Transverse colon (tissue), 4 donors: ENCODE results near the gene ADK. TPM values are rescaled to one million over a fixed set of nuclear protein-coding genes. Genes with fewer than 3 reads are reported as not detected.

Experiments
- DNase-seq: peaks from one replicate; pipeline ENCODE4 v3.0.0-alpha.2; 2019
- H3K27ac ChIP-seq, 4 donors: fragments of 200-600 bp; sonication (generic); 2 replicates each; pipeline ENCODE4 v1.5.1; 2016 to 2018; ENCODE audit warnings: inconsistent platforms in 4 of 4
- H3K27me3 ChIP-seq: fragments of 200-600 bp; sonication (generic); 2 replicates; pipeline ENCODE4 v1.5.1; 2017; ENCODE audit warnings: inconsistent platforms
- H3K36me3 ChIP-seq, 4 donors: fragments of 200-600 bp; sonication (generic); 2 replicates each; pipeline ENCODE4 v1.5.1; 2017 to 2019; ENCODE audit warnings: inconsistent platforms in 4 of 4
- H3K4me1 ChIP-seq, 4 donors: fragments of 200-600 bp; sonication (generic); 2 replicates each; pipeline ENCODE4 v1.5.1; 2017 to 2020; ENCODE audit warnings: inconsistent platforms in 4 of 4
- H3K4me3 ChIP-seq, 4 donors: fragments of 200-600 bp; sonication (generic); 1 replicate in 1 of 4; 2 replicates in 3 of 4; pipeline versions ENCODE4 v1.5.1 to v1.6.1; 2017 to 2019; ENCODE audit warnings: inconsistent platforms in 4 of 4
- H3K9me3 ChIP-seq, 2 donors: fragments of 200-600 bp; sonication (generic); 2 replicates each; pipeline ENCODE4 v1.5.1; 2017 to 2019; ENCODE audit warnings: inconsistent platforms in 2 of 2
- CTCF ChIP-seq, 5 experiments: fragments of 200-600 bp in 3 of 5; fragments of 450-650 bp in 2 of 5; sonication (generic) in 3 of 5; IDR thresholded peaks; 1 replicate in 2 of 5; 2 replicates in 3 of 5; pipeline ENCODE4 v1.5.1; 2016 to 2017; ENCODE audit warnings: antibody characterized with exemption in 5 of 5, inconsistent platforms in 3 of 5, mild to moderate bottlenecking in 2 of 5, moderate library complexity in 1 of 5
- EP300 ChIP-seq: sonication (generic); formaldehyde crosslinking; IDR thresholded peaks from one replicate; pipeline ENCODE4 v1.6.1; 2017; ENCODE audit warnings: antibody characterized with exemption, low read depth
- POLR2A ChIP-seq: fragments of 450-650 bp; IDR thresholded peaks from one replicate; pipeline ENCODE4 v1.6.1; 2016; ENCODE audit warnings: antibody characterized with exemption, mild to moderate bottlenecking, moderate library complexity
- POLR2AphosphoS5 ChIP-seq, 3 donors: sonication (generic); formaldehyde crosslinking; IDR thresholded peaks; one replicate each; pipeline ENCODE4 v1.6.1; 2016; ENCODE audit warnings: antibody characterized with exemption in 3 of 3
- WGBS, 2 donors: methylation state at CpG; one replicate each; pipeline ENCODE4 v1.1.5; 2018; ENCODE audit warnings: low coverage in 1 of 2; 5-methylcytosine and 5-hydroxymethylcytosine counted together
- in situ Hi-C, 4 donors: fragments of 200-750 bp; cut with MboI; loops; one replicate each; pipeline versions ENCODE4 v1.15.0 to v1.15.1; 2017; ENCODE audit warnings: low sequenced_read_pairs in 3 of 4, low pct_ligation_motif_present in 1 of 4, low pct_unique_long_range_greater_than_20kb in 1 of 4
- intact Hi-C: fragments of 100-400 bp; cut with DNase I; formaldehyde crosslinking; loops from one replicate; pipeline ENCODE4 v1.15.1; 2023; ENCODE audit warnings: low total_unique reads
- total RNA-seq, 4 donors: library from RNA; depleted of rRNA; stranded (reverse); fragments of >200 nt; gene quantifications; one replicate each; pipeline ENCODE4 v1.1.0, GENCODE V29; 2016

ADK gene
- total RNA-seq, 4 donors from 2014 or later = 6.8 to 25.2 (median 14.8) TPM

- in situ Hi-C loops = no loop called here
- Histone ChIP-seq H3K36me3 (no peaks in the 10 kb centered on the region), H3K27ac (no peak overlapping the region), H3K4me3 (no peak overlapping the region), H3K27me3 (no peaks in the 10 kb centered on the region), H3K4me1 (peaks cover 0 to 15% (median 0%) of the 10 kb centered on the region in 4 donors), H3K9me3 (no peaks in the 10 kb centered on the region)
- DNase-seq = no peak
- intact Hi-C loops = no loop called here
- TF ChIP-seq POLR2A (no peak), CTCF (IDR thresholded peaks at IDR 0.05) (no peak), EP300 (no peak), POLR2AphosphoS5 (IDR thresholded peaks at IDR 0.05) (no peak)
Observed at GRCh38 chr10:74500816-74501215, 349.8 kb downstream of the ADK start.

- 88 to 94% methylated on average over 1 of the region's 1 CpG for WGBS, 2 donors
- in situ Hi-C loops = no loop called here
- intact Hi-C loops = no loop called here
Observed at GRCh38 chr10:74502963-74503608, 352.1 kb downstream of the ADK start.

GRCh38 chr10:74507951-74508350 is 356.9 kb downstream of the ADK start:
- no peak for DNase-seq
- Histone ChIP-seq H3K27ac (no peak overlapping the region), H3K36me3 (no peaks in the 10 kb centered on the region), H3K4me3 (no peak overlapping the region), H3K9me3 (peaks cover 7 to 11% of the 10 kb centered on the region in 2 donors), H3K4me1 (peaks cover 0 to 5% (median 0%) of the 10 kb centered on the region in 4 donors), H3K27me3 (no peaks in the 10 kb centered on the region)
- in situ Hi-C loops = no loop called here
- WGBS, 2 donors = 88 to 90% methylated on average over 1 of the region's 1 CpG
- TF ChIP-seq POLR2A = no peak
- TF ChIP-seq EP300 = no peak
- TF ChIP-seq POLR2AphosphoS5 (IDR thresholded peaks at IDR 0.05) = no peak
- TF ChIP-seq CTCF (IDR thresholded peaks at IDR 0.05) = no peak
- intact Hi-C loops = no loop called here

More at GRCh38 chr10:74502963-74503608, 352.1 kb downstream of the ADK start:
- Histone ChIP-seq H3K27ac (no peak overlapping the region), H3K27me3 (no peaks in the 10 kb centered on the region), H3K9me3 (no peaks in the 10 kb centered on the region), H3K4me3 (no peak overlapping the region), H3K4me1 (peaks cover 0 to 15% (median 0%) of the 10 kb centered on the region in 4 donors), H3K36me3 (no peaks in the 10 kb centered on the region)
- no peak for TF ChIP-seq EP300
- no peak for TF ChIP-seq POLR2A
- TF ChIP-seq POLR2AphosphoS5 (IDR thresholded peaks at IDR 0.05) = no peak
- no peak for TF ChIP-seq CTCF (IDR thresholded peaks at IDR 0.05)
- DNase-seq = no peak

- intact Hi-C loops (no loop called here), in situ Hi-C loops (no loop called here)
- Histone ChIP-seq H3K4me1 (no peaks in the 10 kb centered on the region), H3K27ac (no peak overlapping the region), H3K36me3 (no peaks in the 10 kb centered on the region), H3K4me3 (no peak overlapping the region), H3K27me3 (no peaks in the 10 kb centered on the region), H3K9me3 (peaks cover 24 to 25% of the 10 kb centered on the region in 2 donors)
- DNase-seq = no peak
- no peak for TF ChIP-seq POLR2A
- no peak for TF ChIP-seq POLR2AphosphoS5 (IDR thresholded peaks at IDR 0.05)
- TF ChIP-seq EP300 = no peak
- no peak for TF ChIP-seq CTCF (IDR thresholded peaks at IDR 0.05)
- WGBS, 2 donors = 98 to 100% methylated on average over 2 to 3 of the region's 3 CpGs
Observed at GRCh38 chr10:74510594-74510993, 359.6 kb downstream of the ADK start.
